Measurements from ENCODE around the gene C22orf42.
"Not testable (repeated sequence)": the region's sequence is repeated elsewhere in the genome, so short reads cannot be mapped to it uniquely, and the experiment has no call there.

C22orf42 gene

GRCh38 chr22:32185821-32186220 lies 26.7 kb upstream of the C22orf42 start:
- DNase-seq (ENCODE audit: low spot score): no peak

DNA sequence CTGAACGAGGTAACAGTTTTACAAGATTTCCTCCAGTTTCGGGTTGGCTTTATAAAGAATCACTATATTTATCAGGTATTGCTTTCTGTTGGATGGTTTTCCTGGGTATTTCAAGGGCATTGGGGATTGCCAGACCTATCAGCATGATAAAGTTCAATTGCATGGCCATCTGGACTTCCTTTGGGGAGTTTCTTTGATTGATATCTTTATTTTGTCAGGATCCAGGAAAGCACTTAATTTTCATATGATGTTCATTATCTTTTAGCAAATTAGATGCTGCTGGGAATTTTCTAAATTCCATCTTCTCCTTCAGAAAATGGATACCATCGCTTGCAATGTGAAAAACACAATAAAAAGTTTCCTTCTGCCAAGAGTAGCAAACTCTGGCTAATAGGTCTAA lies 24.5 kb upstream of the C22orf42 start:
- DNase-seq (ENCODE audit: low spot score): no peak

GRCh38 chr22:32181043-32181442 lies 21.9 kb upstream of the C22orf42 start:
- no peak for DNase-seq (ENCODE audit: low spot score)

DNA sequence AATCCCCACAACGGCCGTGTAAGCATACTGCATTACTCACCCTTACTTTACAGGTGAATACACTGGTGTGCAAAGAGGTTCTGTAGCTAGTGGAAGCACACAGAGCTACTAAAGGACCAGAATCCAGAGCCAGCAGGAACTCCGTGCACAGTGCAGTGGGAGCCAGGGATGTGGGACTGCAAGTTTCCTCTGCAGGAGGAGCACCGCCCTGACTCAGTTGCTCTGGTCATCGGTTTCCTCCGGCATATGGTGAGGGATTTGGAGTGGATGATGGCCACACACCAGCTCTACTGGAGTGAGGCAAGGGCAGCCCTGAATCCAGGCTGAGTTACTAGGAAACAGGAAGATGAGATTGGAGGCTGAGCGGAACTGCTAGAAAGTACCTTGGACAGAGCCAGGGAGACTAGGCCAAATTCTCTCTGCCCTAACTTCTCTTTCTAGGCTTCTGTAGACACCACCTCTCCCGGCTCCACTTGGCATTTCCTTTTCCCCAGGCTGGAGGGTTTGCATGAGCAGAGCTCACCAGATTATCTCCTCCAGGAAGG lies 18.2 kb upstream of the C22orf42 start:
- DNase-seq (ENCODE audit: low spot score): no peak

DNA sequence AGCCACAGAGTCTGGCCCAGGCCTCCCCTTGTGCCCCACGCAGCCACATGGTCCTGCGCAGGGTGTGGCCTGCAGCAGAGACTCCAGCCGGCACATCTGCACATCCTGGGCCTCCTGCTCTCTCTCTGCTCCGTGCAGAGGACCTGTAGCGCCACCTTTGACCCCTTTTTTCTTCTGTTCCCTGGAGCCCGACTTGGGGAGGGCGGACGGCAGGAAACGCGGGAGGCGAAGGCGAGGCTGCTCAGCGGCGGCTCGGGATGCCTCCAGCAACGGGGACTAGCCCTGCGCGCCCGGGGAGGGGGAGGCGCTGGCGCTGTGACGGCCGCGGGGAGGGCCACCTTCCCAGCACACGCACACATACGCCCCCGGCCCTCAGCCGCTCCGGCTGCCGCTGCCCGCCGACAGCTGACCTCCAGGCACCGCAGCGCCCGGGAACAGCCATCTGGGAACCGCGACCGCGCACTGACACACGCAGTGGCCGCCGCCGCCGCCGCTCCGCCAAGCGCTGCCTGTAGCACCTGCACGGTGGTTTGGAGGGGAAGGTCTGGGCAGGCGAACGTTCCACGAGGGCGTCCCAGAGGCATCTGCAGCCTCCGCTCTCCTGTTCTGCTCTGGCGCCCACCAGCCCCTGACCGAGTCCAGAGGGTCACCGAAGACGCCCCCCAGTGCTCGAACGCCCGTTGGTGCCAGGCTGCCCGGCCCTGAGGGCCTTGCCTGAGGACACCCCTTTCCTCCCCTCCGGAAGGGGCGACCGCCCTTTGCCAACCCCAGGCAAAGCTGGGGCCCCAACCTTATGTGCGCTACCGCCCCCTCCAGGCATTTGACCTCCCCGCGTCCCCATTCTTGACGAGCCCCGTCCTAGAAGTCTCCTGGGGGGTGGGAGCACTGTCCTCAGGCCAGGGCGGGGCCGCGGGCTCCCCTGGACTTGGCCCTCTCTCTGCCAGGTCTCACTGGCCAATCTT lies 16.9 kb upstream of the C22orf42 start:
- no peak for DNase-seq (ENCODE audit: low spot score)

- no peak for DNase-seq (ENCODE audit: low spot score)
Measured at GRCh38 chr22:32175115-32175514, 16.0 kb upstream of the C22orf42 start.

- DNase-seq (ENCODE audit: low spot score): no peak
Measured at GRCh38 chr22:32165681-32166080, 6.6 kb upstream of the C22orf42 start.

DNA sequence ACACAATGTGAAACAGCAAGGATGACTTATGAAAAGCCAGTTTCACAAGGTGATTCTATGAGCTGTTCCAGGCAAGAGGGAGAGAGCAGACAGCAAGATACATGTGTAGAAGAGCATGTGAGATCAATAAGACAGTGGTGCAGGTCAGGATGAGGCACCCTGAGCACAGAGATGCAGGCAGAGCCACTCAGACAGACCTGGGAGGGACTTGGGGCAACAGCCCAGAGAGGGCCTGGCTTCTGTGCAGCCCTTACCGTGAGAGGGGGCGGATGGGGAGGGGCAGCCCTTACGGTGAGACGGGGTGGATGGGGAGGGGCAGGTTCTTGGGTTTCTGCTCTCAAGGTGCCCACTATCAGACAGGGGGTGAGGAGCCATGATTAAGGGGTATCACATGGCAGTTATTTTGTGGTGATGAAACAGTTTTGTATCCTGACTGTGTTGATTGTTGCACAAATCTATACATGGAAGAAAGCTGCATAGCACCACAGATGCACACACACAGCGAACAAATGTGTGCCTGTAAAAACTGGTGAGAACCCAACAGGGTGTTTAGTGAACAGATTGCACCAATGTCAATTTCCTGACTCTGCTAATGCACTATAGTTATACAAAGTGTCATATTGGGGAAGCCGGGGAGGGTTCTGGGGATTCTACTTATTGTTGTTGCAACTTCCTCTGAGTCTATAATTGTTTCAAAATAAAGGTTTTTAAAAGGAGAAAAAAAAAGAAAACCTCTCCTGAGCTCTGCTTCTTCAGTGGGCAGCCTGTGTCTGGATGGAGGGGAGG lies 5.2 kb upstream of the C22orf42 start:
- DNase-seq (ENCODE audit: low spot score): no peak

DNA sequence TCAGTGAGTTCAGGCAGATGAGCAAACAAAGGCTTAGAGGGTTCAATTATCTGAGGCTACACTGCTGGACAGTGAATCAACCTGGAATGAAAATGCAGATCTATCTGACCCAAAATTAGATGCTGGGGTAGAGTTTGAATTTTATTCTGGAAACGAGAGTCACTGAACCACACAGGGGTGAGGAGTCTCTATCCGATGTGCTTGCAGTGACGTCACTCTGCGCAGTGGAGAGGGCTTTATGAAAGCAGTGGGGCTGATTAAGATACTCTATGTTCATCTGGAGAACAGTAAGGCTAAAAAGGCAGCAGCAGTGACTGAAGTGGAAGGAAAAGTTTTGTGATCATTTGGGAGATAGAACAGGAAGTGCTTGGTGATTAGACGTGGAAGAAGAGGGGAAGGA lies 1.3 kb upstream of the C22orf42 start:
- DNase-seq (ENCODE audit: low spot score): not testable (repeated sequence)

DNA sequence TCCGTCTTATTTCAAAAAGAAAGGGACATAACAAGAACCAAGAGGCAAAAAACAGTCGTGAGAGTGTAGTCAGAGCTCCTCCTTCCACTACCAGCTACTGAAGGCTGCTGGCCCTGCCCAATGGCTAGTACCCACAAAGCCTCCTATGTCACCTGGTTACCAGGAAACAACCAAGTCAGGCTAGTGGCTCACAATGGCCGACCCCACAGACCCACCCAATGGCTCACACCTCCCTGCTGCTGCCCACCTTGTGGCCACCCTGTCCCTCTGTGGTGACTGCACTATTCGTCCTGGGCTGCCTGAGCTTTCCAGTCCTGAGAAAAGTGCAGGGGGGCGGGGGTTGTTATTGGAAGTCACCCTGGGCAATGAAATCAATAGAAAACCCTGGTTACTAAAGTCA lies 1.5 kb downstream of the C22orf42 start:
- not testable (repeated sequence) for DNase-seq (ENCODE audit: low spot score)

DNA sequence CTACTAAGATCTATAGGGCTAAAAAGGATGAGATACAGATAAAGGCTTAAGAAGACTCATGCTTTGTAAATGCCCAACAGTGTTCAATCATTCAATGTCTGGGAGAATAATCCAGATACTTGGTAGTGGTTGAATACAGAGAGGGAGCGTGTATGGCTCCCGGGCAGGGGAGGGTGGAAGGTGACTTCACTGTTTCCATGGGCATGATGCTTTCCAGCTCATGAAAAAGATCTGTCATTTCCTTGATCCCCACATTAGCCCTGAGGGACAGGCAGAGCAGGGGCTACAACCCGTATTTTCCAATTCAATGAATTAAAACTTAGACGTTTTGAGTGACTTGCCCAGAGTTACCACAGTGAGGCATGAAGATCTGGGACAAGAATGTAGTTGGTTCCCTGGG lies 4.4 kb downstream of the C22orf42 start:
- not testable (repeated sequence) for DNase-seq (ENCODE audit: low spot score)

- not testable (repeated sequence) for DNase-seq (ENCODE audit: low spot score)
Measured at GRCh38 chr22:32151641-32152040, 7.5 kb downstream of the C22orf42 start.

DNA sequence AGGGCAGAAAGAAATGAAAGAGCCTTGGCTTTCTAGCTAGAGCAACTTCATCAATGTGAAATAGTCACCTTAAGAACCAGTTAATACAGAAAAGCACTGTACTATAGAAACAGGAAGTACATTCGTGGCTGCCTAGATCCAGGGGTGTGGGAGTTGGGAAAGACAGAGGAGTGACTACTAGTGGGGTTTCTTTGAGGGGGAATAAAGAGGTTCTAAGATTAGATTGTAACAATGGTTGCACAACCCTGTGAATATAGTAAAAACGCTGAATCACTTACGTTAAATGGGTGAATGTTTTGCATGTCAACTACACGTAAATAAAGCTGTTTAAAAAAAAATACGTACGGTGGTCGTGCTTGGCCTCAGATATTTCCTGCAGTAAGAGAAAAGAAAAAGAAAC lies 8.5 kb downstream of the C22orf42 start:
- DNase-seq (ENCODE audit: low spot score): not testable (repeated sequence)

GRCh38 chr22:32148372-32148771 lies 10.7 kb downstream of the C22orf42 start:
- DNase-seq (ENCODE audit: low spot score): not testable (repeated sequence)

- not testable (repeated sequence) for DNase-seq (ENCODE audit: low spot score)
Measured at GRCh38 chr22:32147128-32147527, 12.0 kb downstream of the C22orf42 start.

GRCh38 chr22:32144496-32145274 lies 14.4 kb downstream of the C22orf42 start:
- no peak for DNase-seq (ENCODE audit: low spot score)

DNA sequence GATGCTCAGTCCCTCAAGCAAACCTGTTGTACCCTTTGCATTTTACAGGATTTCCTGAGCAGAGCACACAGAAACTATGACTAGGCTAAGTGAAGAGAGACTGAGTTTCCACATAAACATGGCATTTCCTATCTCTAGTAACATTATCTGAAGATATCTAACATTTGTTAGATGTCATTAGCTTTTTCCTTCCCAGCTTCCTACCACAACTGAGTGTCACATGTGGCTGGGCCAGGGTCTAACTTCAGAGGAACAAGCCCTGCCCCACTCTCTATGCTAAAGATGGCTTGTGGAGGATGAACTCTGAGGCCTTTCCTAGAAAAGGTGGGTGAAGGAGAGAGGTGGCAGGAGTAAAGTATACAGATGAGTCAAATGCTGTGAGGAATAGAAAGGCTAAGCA lies 16.5 kb downstream of the C22orf42 start:
- peak; percentile 44 for DNase-seq (ENCODE audit: low spot score)

GRCh38 chr22:32140688-32141087 lies 18.4 kb downstream of the C22orf42 start:
- DNase-seq (ENCODE audit: low spot score): not testable (repeated sequence)

DNA sequence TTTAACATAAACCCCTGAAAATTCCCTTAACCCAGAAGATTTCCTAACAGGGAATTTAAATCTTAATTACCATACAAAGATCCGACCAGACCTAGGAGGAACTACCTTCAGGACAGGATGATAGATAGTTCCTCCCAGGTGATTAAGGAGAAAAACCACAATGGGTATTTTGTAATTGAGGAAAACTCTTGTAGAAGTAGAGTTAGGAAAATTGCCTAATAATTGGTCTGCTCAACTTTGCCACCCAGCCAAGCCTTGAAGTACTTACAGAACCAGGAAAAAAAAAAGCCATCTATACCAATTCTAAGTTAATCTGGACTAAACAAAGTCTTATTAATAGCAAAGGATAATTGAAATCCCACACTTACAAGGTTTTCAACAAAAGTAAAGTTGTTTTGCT lies 20.5 kb downstream of the C22orf42 start:
- not testable (repeated sequence) for DNase-seq (ENCODE audit: low spot score)

DNA sequence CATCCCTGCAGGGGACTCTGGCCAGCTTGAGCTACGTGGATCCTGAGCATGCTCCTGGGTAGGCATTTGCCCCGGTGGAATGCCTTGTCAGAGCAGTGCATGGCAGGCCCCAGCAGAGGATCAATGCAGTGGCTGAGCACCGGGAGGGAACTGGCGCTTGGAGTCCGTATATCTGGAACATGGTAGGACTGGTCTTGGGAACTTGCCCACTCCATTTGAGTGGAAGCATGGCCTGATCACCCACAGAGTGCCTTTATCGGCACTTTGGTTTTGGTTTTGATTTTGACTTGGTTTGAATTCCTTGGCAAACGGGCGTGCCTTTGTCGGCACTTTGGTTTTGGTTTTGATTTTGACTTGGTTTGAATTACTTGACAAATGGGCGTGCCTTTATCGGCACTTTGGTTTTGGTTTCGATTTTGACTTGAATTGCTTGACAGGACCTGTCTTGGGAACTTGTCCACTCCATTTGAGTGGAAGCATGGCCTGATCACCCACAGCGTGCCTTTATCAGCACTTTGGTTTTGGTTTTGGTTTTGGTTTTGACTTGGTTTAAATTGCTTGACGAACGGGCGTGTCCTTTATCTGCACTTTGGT lies 21.3 kb downstream of the C22orf42 start:
- DNase-seq (ENCODE audit: low spot score): peak; percentile 79

- not testable (repeated sequence) for DNase-seq (ENCODE audit: low spot score)
Measured at GRCh38 chr22:32136881-32137280, 22.2 kb downstream of the C22orf42 start.
